DND-41 (cell line): ENCODE measurements around the gene WNT11.

Experiments
- CTCF ChIP-seq: IDR thresholded peaks from 2 replicates; pipeline ENCODE4 v1.5.1; 2012; ENCODE audit warnings: borderline replicate concordance, low read length, moderate library complexity, mild to moderate bottlenecking; ENCODE audit not compliant: poor library complexity, severe bottlenecking; ENCODE audit errors: extremely low read depth
- EZH2 ChIP-seq: IDR thresholded peaks from 3 replicates; pipeline ENCODE4 v1.6.1; 2012; ENCODE audit warnings: borderline replicate concordance, low read depth, mild to moderate bottlenecking, moderate library complexity, low read length, inconsistent platforms; ENCODE audit not compliant: severe bottlenecking

- no peak for TF ChIP-seq CTCF
- TF ChIP-seq EZH2: no peak
These were observed 43.7 kb downstream of the WNT11 start for GRCh38 chr11:76162336-76163288.
